ENCODE measurements around the gene BOLA2B. TPM values are rescaled to one million over a fixed set of nuclear protein-coding genes. Genes with fewer than 3 reads are reported as not detected.
A peak's percentile ranks its signal among the peaks of the same experiment; 100 is the strongest.
"Not testable (repeated sequence)": the region's sequence is repeated elsewhere in the genome, so short reads cannot be mapped to it uniquely, and the experiment has no call there.

The BOLA2B gene
- total RNA-seq, 1 donor from 2014 or later, result 70.6 TPM

- TF ChIP-seq CTCF (IDR thresholded peaks at IDR 0.05; ENCODE audit: unreplicated experiment), result no peak
- Mint-ChIP-seq H3K4me3 (ENCODE audit: unreplicated experiment) (peak overlapping the region; percentile 15), H3K36me3 (ENCODE audit: low read depth, unreplicated experiment) (no peaks in the 10 kb centered on the region), H3K4me1 (ENCODE audit: unreplicated experiment) (no peaks in the 10 kb centered on the region), H3K27me3 (ENCODE audit: unreplicated experiment) (peaks cover 9% of the 10 kb centered on the region), H3K9me3 (ENCODE audit: unreplicated experiment) (no peaks in the 10 kb centered on the region), H3K27ac (ENCODE audit: unreplicated experiment) (no peak overlapping the region)
- no peak for DNase-seq (ENCODE audit: low spot score)
Measured at GRCh38 chr16:30180741-30181140, 12.7 kb downstream of the BOLA2B start.

GRCh38 chr16:30179931-30180330 lies 13.5 kb downstream of the BOLA2B start:
- TF ChIP-seq CTCF (IDR thresholded peaks at IDR 0.05; ENCODE audit: unreplicated experiment), result no peak
- no peaks in the 10 kb centered on the region for H3K4me1 Mint-ChIP-seq (ENCODE audit: unreplicated experiment)
- peaks cover 6% of the 10 kb centered on the region for H3K27me3 Mint-ChIP-seq (ENCODE audit: unreplicated experiment)
- H3K9me3 Mint-ChIP-seq (ENCODE audit: unreplicated experiment), result no peaks in the 10 kb centered on the region
- no peak overlapping the region for H3K4me3 Mint-ChIP-seq (ENCODE audit: unreplicated experiment)
- H3K36me3 Mint-ChIP-seq (ENCODE audit: low read depth, unreplicated experiment), result no peaks in the 10 kb centered on the region
- no peak overlapping the region for H3K27ac Mint-ChIP-seq (ENCODE audit: unreplicated experiment)
- DNase-seq (ENCODE audit: low spot score), result no peak

GRCh38 chr16:30179195-30179594 lies 14.3 kb downstream of the BOLA2B start:
- Mint-ChIP-seq H3K4me1 (ENCODE audit: unreplicated experiment) (no peaks in the 10 kb centered on the region), H3K9me3 (ENCODE audit: unreplicated experiment) (no peaks in the 10 kb centered on the region), H3K27ac (ENCODE audit: unreplicated experiment) (no peak overlapping the region), H3K36me3 (ENCODE audit: low read depth, unreplicated experiment) (no peaks in the 10 kb centered on the region), H3K4me3 (ENCODE audit: unreplicated experiment) (no peak overlapping the region), H3K27me3 (ENCODE audit: unreplicated experiment) (peaks cover 4% of the 10 kb centered on the region)
- TF ChIP-seq CTCF (IDR thresholded peaks at IDR 0.05; ENCODE audit: unreplicated experiment), result no peak
- DNase-seq (ENCODE audit: low spot score), result no peak

GRCh38 chr16:30176876-30177275 lies 16.6 kb downstream of the BOLA2B start:
- not testable (repeated sequence) for H3K27me3 Mint-ChIP-seq (ENCODE audit: unreplicated experiment); H3K4me1 Mint-ChIP-seq (ENCODE audit: unreplicated experiment); H3K27ac Mint-ChIP-seq (ENCODE audit: unreplicated experiment); DNase-seq (ENCODE audit: low spot score); H3K9me3 Mint-ChIP-seq (ENCODE audit: unreplicated experiment); H3K36me3 Mint-ChIP-seq (ENCODE audit: low read depth, unreplicated experiment); H3K4me3 Mint-ChIP-seq (ENCODE audit: unreplicated experiment)

- Mint-ChIP-seq H3K9me3 (ENCODE audit: unreplicated experiment) (peaks cover 3% of the 10 kb centered on the region), H3K4me1 (ENCODE audit: unreplicated experiment) (no peaks in the 10 kb centered on the region), H3K27ac (ENCODE audit: unreplicated experiment) (no peak overlapping the region), H3K4me3 (ENCODE audit: unreplicated experiment) (no peak overlapping the region), H3K36me3 (ENCODE audit: low read depth, unreplicated experiment) (peaks cover 3% of the 10 kb centered on the region), H3K27me3 (ENCODE audit: unreplicated experiment) (no peaks in the 10 kb centered on the region)
- no peak for DNase-seq (ENCODE audit: low spot score)
- TF ChIP-seq CTCF (IDR thresholded peaks at IDR 0.05; ENCODE audit: unreplicated experiment), result no peak
Measured at GRCh38 chr16:30173054-30173453, 20.4 kb downstream of the BOLA2B start.

- H3K4me1 Mint-ChIP-seq (ENCODE audit: unreplicated experiment); DNase-seq (ENCODE audit: low spot score); H3K9me3 Mint-ChIP-seq (ENCODE audit: unreplicated experiment); H3K27me3 Mint-ChIP-seq (ENCODE audit: unreplicated experiment); H3K4me3 Mint-ChIP-seq (ENCODE audit: unreplicated experiment); H3K27ac Mint-ChIP-seq (ENCODE audit: unreplicated experiment); H3K36me3 Mint-ChIP-seq (ENCODE audit: low read depth, unreplicated experiment): not testable (repeated sequence)
Measured at GRCh38 chr16:30170145-30170544, 23.3 kb downstream of the BOLA2B start.

- not testable (repeated sequence) for H3K9me3 Mint-ChIP-seq (ENCODE audit: unreplicated experiment); H3K4me3 Mint-ChIP-seq (ENCODE audit: unreplicated experiment); DNase-seq (ENCODE audit: low spot score); H3K36me3 Mint-ChIP-seq (ENCODE audit: low read depth, unreplicated experiment); H3K27ac Mint-ChIP-seq (ENCODE audit: unreplicated experiment); H3K27me3 Mint-ChIP-seq (ENCODE audit: unreplicated experiment); H3K4me1 Mint-ChIP-seq (ENCODE audit: unreplicated experiment)
Measured at GRCh38 chr16:30169416-30169815, 24.1 kb downstream of the BOLA2B start.

GRCh38 chr16:30168746-30169145 lies 24.7 kb downstream of the BOLA2B start:
- not testable (repeated sequence) for H3K4me1 Mint-ChIP-seq (ENCODE audit: unreplicated experiment); H3K36me3 Mint-ChIP-seq (ENCODE audit: low read depth, unreplicated experiment); DNase-seq (ENCODE audit: low spot score); H3K4me3 Mint-ChIP-seq (ENCODE audit: unreplicated experiment); H3K27ac Mint-ChIP-seq (ENCODE audit: unreplicated experiment); H3K27me3 Mint-ChIP-seq (ENCODE audit: unreplicated experiment); H3K9me3 Mint-ChIP-seq (ENCODE audit: unreplicated experiment)
